ENCODE measurements around the gene RASSF3. TPM values are rescaled to one million over a fixed set of nuclear protein-coding genes. Genes with fewer than 3 reads are reported as not detected.
"Not testable (repeated sequence)": the region's sequence is repeated elsewhere in the genome, so short reads cannot be mapped to it uniquely, and the experiment has no call there.

Gene RASSF3
- total RNA-seq, 1 donor from 2014 or later = 11.2 TPM

GRCh38 chr12:64688219-64688618 is 77.9 kb downstream of the RASSF3 start:
- no peak for ATAC-seq

GRCh38 chr12:64688715-64689114 is 78.4 kb downstream of the RASSF3 start:
- ATAC-seq (no peak), DNase-seq (ENCODE audit: low spot score) (no peak)

More at GRCh38 chr12:64688219-64688618, 77.9 kb downstream of the RASSF3 start:
- DNase-seq (ENCODE audit: low spot score) = no peak

GRCh38 chr12:64690236-64690635 is 79.9 kb downstream of the RASSF3 start:
- not testable (repeated sequence) for ATAC-seq; DNase-seq (ENCODE audit: low spot score)

- ATAC-seq = no peak
- DNase-seq (ENCODE audit: low spot score) = no peak
Measured at GRCh38 chr12:64691227-64691794, 81.0 kb downstream of the RASSF3 start.

- DNase-seq (ENCODE audit: low spot score) (no peak), ATAC-seq (no peak)
Measured at GRCh38 chr12:64691795-64692583, 81.7 kb downstream of the RASSF3 start.

- ATAC-seq = no peak
- DNase-seq (ENCODE audit: low spot score) = no peak
Measured at GRCh38 chr12:64694130-64695040, 84.1 kb downstream of the RASSF3 start.

DNA sequence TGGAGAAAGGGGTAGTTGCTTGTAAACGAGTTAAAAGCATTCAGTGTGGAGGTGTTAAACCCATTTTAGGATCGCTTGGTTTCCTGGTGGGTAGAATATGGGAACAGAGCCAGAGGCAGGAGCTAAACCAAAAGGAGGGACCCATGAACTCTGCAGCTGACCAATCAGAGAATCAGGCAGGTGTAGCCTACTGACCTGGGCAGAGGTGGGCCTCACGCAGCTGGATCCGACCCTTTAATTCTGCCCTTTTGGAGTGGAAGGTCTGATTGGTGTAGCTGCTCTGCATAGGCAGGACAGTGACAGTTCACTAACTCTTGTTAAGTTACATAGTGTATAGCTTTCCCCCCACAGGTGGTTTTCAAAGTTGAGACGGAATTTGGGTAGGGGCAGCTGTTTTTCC is 85.3 kb downstream of the RASSF3 start:
- DNase-seq (ENCODE audit: low spot score) (no peak), ATAC-seq (no peak)

DNA sequence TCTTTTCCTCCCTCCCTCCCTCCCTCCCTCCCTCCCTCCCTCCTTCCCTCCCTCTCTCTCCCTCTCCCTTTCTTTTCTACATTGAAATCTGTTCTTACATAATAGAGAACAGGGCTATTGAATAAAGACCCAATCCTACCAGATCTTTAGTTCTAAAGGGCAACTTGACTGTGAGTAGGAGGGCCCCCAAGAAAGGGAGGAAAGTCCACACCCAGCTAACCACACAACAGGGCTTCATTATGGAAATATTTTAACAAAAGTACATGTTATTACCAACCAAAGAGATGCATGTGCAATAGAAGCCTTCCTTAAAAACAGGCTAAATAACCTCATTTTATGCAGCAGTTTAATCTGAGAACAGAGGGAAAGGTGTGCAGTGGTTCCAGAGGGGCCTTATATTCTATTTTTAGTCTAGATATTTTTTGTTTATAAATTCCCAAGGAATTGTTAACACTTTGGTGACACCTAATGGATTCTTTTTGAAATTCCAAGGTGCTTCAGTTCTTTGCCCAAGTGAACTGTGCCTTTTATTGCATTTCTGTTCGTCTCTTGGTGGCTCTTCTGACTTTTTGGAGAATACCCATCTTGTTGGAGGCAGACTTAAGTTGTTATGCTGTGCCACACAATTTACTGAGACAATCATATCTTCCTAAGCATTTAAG is 85.9 kb downstream of the RASSF3 start:
- peak; percentile 51 for ATAC-seq
- DNase-seq (ENCODE audit: low spot score) = no peak

GRCh38 chr12:64699504-64700115 is 89.3 kb downstream of the RASSF3 start:
- peak; percentile 52 for DNase-seq (ENCODE audit: low spot score)
- no peak for ATAC-seq

- ATAC-seq (no peak), DNase-seq (ENCODE audit: low spot score) (no peak)
Measured at GRCh38 chr12:64700532-64700931, 90.2 kb downstream of the RASSF3 start.

DNA sequence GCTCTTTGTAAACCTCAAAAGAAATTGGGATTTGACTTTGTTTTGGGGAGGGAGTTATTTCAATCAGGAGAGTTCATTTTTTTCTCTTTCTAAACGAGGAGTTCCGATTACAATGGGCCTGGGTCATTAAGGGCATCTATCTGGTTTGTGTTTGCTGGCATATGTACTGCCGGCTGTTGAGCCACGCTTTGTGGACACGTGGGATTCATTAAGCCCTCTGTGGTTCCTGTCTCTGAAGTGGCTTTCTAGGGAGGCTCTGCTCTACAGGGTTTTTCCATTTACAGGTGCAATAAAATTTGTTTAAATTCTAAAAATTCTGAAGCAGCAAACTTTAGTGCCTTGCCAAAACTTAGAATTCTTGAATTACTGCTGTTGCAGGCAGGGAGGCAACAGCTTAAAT is 91.0 kb downstream of the RASSF3 start:
- no peak for DNase-seq (ENCODE audit: low spot score)
- no peak for ATAC-seq

DNA sequence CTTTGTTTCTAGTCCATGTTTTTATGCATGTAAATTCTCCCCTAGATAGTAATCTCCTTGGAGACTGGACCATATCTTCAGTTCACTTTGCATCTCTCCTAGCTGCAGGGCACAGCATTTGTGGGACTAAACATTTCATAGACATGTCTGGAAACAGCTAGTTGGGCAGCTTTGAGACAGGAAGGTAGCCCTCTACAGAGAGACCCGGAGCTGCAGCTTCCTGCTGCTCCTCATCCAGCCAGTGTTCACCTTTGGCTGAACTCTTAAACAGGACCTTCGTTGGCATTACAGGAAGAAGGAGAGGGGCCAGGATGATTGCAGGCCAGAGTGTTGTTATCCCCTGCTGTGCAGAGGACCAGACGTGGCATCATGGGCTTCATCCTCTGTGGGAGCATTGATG is 96.0 kb downstream of the RASSF3 start:
- ATAC-seq (no peak), DNase-seq (ENCODE audit: low spot score) (no peak)

- ATAC-seq (no peak), DNase-seq (ENCODE audit: low spot score) (no peak)
Measured at GRCh38 chr12:64706857-64707256, 96.6 kb downstream of the RASSF3 start.

DNA sequence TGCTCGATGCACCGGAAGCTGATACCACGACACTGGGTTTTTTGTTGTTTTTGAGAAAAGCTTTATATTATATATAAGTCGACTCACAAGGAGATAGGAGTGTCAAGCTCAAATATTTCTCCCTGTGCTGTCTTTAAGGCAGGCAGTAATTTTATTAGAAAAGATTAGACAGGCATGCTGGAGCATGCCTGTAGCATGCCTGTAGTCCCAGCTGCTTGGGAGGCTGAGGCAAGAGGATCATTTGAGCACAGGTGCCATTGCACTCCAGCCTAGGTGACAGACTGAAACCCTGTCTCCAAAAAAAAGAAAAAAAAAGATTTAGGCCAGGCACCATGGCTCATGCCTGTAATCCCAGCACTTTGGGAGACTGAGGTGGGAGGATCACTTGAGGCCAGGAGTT is 97.1 kb downstream of the RASSF3 start:
- DNase-seq (ENCODE audit: low spot score) (no peak), ATAC-seq (no peak)

DNA sequence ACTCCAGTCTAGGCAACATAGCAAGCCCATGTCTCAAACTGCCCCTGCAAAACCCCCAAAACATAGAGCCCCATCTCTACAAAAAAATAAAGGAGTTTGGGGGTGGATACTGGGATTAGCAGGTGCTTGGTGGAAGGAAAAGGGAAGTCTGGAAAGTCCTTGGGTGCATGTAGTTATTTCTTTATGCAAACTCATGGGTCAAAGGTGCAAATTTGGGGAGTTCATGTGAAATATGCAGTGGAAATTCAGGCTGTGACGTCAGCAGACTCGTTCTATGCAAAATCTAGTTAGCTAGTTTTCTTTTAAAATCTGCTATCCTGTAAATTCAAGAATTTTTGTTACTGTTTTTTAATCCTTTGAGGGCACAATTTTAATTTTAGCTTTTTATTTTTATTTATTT is 97.6 kb downstream of the RASSF3 start:
- DNase-seq (ENCODE audit: low spot score) (no peak), ATAC-seq (no peak)

- ATAC-seq = no peak
- no peak for DNase-seq (ENCODE audit: low spot score)
Measured at GRCh38 chr12:64709429-64709828, 99.1 kb downstream of the RASSF3 start.

DNA sequence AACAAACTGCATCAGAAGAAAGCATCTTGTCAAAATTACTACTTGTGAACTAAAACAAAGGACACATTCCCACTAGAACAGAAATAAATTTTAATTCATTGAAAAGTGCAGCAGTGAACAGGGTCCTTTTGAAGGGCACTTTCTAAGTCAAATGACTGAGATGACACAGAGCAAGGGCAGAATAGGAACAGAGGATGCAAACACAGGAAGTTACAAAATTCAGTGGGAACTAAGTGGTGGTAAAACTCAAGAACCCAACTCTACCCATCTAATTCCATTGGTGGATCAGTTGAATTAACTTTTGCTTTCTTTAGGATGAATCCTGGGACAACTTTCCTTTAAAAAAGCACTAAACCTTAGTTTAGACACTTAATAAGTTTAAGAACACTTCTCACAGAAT is 103.1 kb downstream of the RASSF3 start:
- ATAC-seq (no peak), DNase-seq (ENCODE audit: low spot score) (no peak)

- ATAC-seq (no peak), DNase-seq (ENCODE audit: low spot score) (no peak)
Measured at GRCh38 chr12:64714551-64714968, 104.3 kb downstream of the RASSF3 start.

- no peak for DNase-seq (ENCODE audit: low spot score)
- no peak for ATAC-seq
Measured at GRCh38 chr12:64716371-64716770, 106.1 kb downstream of the RASSF3 start.

DNA sequence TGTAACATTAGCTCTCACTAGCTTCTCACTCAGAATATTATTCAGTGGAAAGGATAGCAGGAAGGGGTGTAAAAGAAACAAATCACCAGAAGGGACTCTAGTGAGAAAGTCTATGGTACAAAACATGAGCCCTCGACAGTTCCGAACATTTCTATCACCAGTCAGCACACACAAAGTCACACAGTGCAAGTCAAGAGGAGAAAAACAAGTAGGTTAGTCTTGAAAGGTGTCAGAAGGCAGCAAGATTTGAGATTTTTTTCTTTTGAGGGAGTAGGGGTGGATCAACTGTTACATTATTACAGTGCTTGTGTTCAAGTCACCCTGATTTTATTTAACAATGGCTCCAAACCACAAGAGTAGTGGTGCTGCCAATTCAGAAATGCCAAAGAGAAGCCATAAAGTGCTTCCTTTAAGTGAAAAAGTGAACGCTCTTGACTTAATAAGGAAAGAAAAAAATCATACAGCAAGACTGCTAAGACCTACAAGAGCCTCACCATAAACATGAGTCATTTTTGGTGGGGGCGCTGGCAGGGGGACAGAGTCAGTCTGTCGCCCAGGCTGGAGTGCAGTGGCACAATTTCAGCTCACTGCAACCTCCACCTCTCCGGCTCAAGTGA is 106.7 kb downstream of the RASSF3 start:
- ATAC-seq (no peak), DNase-seq (ENCODE audit: low spot score) (no peak)
